DMS114 treated with DMSO at 0.1 percent for 48 hours (cell line): ENCODE results near the gene CNP.
"Not testable (repeated sequence)": the region's sequence is repeated elsewhere in the genome, so short reads cannot be mapped to it uniquely, and the experiment has no call there.

ENCODE experiments used
- DNase-seq: peaks from one replicate; lab custom pipeline; 2025; ENCODE audit not compliant: unreplicated experiment; lab: John Stamatoyannopoulos, UW

Gene CNP

GRCh38 chr17:41966463-41967140 is at the start of gene CNP:
Gene CNP (plus strand): TSS chr17:41966795. CDS start chr17:41966885, 90 bp downstream.
- DNase-seq, result peak; percentile 68

- no peak for DNase-seq
Observed at GRCh38 chr17:41917192-41917591, 49.4 kb upstream of the CNP start.

DNA sequence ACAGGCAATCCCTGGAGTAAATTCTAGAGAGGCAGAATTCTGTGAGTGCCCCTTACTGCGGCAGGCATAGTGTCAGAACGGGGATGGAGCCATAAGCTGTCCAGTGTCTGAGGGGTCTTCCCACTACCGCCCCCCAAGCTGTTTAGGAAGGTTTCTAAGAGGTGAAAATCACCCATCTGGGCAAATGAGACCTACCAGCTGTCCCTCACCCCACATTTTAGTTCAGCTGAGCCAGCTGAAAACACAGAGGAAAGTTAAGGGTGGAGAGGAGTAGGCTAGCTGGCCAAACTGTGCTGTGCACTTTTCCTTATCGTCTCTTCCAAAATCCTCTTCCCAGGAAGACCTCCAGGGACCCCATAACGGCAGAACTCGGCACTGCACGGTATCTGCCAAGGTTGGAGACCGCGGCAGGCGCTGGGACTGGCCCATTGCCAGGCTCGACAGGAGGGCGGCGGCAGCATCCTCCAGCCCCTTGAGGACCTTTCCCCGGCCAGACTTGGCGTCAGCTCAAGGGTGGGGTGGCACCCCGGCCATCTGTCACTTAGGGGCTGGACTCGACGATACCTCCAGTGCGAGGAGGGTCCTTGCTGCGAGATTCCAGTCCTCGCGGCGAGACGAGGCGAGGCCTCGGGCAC is 48.8 kb upstream of the CNP start:
- no peak for DNase-seq

- peak; percentile 90 for DNase-seq
Observed at GRCh38 chr17:41918314-41919164, 48.1 kb upstream of the CNP start, which contains the start of gene ACLY. Gene ACLY (minus strand): TSS chr17:41918951. CDS start chr17:41913873, 5,078 bp downstream.

GRCh38 chr17:41919165-41919817 is 47.3 kb upstream of the CNP start:
- no peak for DNase-seq

DNA sequence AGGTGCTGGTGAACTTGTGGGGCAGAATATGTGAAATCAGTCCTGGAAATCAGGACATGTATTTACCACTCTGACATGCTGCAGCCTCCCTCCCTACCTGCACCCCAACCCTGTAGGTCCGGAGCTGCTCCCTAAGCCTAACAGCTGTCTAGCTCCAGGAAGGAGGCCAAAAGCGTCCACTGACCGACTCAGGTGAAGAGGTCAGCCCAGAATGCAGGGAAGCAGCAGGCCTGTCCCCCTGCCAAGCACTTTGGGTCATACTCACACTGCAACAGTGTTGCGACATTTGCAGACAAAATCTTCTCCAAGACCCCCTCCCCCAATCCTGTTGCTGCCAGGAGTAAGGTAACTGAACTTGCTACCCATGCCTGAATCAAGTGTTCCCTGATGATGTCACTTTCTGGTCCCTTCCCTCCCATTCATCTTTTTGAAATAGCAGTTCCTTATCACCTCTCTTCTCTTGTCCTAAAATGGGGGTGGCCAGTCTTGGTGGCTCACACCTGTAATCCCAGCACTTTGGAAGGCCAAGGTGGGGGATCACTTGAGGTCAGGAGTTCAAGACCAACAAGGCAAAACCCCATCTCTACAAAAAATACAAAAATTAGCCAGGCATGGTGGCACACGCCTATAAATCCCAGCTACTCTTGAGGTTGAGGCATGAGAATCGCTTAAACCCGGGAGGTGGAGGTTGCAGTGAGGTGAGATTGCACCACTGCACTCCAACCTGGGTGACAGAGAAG is 46.6 kb upstream of the CNP start:
- no peak for DNase-seq

GRCh38 chr17:41920580-41920955 is 46.0 kb upstream of the CNP start:
- no peak for DNase-seq

DNA sequence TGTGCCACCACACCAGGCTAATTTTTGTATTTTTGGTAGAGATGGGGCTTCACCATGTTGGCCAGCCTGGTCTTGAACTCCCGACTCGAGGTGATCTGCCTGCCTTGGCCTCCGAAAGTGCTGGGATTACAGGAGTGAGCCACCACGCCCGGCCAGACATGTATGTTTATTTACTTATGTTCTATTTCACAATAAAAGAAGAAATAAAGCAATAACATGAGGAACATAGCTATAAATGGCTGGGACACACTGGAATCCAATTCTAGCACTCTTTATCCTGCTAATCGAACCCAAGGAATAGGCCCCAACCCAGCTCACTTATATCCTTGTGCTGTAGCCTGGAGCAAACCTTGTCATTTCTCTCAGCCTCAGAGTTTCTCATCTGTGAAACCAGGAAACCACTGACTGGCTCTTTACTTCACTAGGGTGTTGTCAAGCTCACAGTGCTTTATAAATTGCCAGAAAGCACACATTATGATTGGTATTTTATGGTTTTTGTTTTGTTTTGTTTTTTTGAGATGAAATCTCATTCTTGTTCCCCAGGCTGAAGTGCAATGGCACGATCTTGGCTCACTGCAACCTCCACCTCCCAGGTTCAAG is 40.5 kb upstream of the CNP start:
- DNase-seq, result no peak

DNA sequence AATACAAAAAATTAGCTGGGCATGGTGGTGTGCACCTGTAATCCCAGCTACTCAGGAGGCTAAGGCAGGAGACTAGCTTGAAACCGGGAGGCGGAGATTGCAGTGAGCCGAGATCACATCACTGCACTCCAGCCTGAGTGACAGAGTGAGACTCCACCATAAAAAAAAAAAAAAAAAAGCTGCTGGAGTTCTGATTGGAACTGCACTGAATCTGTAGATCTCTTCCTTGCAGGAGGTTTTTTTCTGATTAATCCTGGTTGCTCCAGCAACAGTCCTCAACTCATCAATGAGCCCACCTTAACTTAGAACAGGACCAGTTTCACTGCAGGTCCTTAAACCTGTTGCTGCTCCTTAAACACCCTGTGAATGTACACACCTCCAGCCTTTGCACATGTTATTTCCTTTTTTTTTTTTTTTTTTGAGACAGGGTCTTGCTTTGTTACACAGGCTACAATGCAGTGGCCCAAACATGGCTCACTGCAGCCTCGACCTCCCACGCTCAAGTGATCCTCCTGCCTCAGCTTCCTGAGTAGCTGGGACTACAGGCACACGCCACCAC is 37.8 kb upstream of the CNP start:
- DNase-seq, result no peak

- peak; percentile 90 for DNase-seq
Observed at GRCh38 chr17:41930009-41930832, 36.4 kb upstream of the CNP start, which contains the start of gene ODAD4. Gene ODAD4 (plus strand): TSS chr17:41930617. CDS start chr17:41930724, 107 bp downstream.

- DNase-seq, result not testable (repeated sequence)
Observed at GRCh38 chr17:41930833-41931156, 35.8 kb upstream of the CNP start.

GRCh38 chr17:41931715-41932114 is 34.9 kb upstream of the CNP start:
- not testable (repeated sequence) for DNase-seq

- no peak for DNase-seq
Observed at GRCh38 chr17:41932816-41933389, 33.7 kb upstream of the CNP start.

DNA sequence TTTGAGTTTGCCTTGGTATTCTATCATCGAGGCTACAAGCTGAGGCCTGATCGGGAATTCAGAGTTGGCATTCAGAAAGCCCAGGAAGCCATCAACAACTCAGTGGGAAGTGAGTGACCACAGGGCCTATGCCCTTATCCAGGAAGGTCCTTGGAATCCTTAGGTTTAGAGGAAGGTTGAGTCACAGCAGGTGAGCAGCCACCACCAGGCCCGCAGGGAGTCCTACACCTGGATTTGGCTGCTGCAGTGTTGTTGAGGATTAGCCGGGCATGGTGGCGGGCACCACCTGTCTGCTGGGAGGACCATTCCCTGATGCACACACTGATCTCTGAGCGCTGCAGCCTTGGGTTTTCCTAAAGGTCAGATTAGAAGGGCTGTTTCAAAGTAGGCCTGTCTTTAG is 31.0 kb upstream of the CNP start:
- no peak for DNase-seq

DNA sequence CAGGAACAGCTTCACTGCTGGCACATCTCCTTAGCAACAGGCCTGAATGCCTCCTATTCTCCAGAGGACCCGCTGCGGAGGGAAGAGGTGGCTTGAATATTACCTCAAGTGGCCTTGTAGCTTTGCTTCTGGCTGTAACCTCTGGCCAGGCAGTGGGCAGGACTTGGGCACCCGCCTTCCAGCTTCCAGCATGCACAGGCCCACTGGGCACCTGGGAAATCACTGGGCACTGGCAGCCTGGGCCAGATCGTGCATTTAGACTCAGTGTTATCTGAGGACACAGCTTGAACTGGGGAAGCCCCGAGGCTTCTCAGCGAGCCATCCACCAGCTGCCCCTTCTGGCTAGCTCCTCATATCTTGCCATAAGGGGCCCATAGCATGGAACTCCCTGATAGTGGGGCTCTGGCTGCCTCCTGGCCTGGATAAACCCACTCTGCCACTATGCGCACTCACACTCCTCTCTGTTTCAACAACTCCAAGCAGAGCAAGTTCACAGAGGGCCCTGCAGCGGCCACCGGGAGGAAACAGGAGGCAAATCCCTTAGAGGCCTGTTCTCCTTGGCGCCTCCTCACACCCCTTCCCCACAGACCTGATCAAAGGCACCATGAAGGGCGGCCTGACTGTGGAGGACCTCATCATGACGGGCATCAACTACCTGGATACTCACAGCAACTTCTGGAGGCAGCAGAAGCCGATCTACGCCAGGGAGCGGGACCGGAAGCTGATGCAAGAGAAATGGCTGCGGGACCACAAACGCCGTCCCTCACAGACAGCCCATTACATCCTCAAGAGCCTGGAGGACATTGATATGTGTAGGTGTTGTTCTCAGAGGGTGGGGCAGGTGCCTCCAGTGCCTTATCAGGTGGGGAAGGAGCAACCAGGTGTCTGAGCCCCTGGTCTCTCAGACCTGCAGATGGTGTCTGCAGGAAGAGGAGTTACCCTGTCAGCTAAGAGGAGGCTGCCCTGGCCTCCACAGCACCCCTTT is 28.3 kb upstream of the CNP start:
- no peak for DNase-seq

GRCh38 chr17:41939044-41939692 is 27.4 kb upstream of the CNP start:
- DNase-seq, result no peak

DNA sequence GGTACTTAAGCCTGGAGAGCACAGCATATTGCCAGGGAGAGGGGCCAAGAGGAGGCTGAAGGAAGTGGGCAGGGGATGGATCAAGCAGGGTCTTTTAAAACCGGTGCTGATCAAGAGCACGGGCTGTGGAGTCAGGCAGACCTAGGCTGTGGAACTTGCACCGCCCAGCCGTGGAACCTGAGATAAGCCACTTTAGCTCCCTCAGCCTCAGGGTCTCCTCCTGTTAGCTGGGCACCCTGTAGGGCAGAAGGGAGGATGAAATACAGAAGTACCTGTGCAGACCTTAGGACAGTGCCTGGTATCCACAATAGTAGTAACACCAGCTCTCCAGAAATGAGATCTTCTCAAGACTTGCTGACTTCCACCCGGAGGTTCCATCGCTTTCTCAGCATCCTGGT is 26.9 kb upstream of the CNP start:
- no peak for DNase-seq
